Retinal pigment epithelial cell (primary cell): ENCODE results near the gene FAM43B.

Experiments used
- DNase-seq: peaks from one replicate; pipeline ENCODE4 v3.0.0-alpha.2; 2010; ENCODE audit warnings: low read depth
- H3K4me3 ChIP-seq: 2 replicates; pipeline ENCODE4 v1.5.1; 2011; ENCODE audit warnings: mild to moderate bottlenecking, low read length, control low read depth, moderate library complexity
- CTCF ChIP-seq: conservative IDR thresholded peaks from 2 replicates; pipeline ENCODE4 v1.5.1; 2011; ENCODE audit warnings: low read depth, low read length, control low read depth, inconsistent platforms

The FAM43B gene

GRCh38 chr1:20534659-20535417, 17.5 kb upstream of the FAM43B start:
- no peak for TF ChIP-seq CTCF
- no peak for DNase-seq

GRCh38 chr1:20538227-20538626, 14.1 kb upstream of the FAM43B start:
- DNase-seq, result no peak
- no peak for TF ChIP-seq CTCF
- no peak overlapping the region for H3K4me3 ChIP-seq

More at GRCh38 chr1:20534659-20535417, 17.5 kb upstream of the FAM43B start:
- H3K4me3 ChIP-seq, result no peak overlapping the region

- no peak for TF ChIP-seq CTCF
- no peak for DNase-seq
- H3K4me3 ChIP-seq, result no peak overlapping the region
These were observed 13.4 kb upstream of the FAM43B start for GRCh38 chr1:20538760-20539551.

- H3K4me3 ChIP-seq, result no peak overlapping the region
- DNase-seq, result no peak
These were observed 12.1 kb upstream of the FAM43B start for GRCh38 chr1:20540281-20540680.

GRCh38 chr1:20546637-20547036, 5.7 kb upstream of the FAM43B start:
- no peak for TF ChIP-seq CTCF
- no peak for DNase-seq
- H3K4me3 ChIP-seq, result no peak overlapping the region

More at GRCh38 chr1:20540281-20540680, 12.1 kb upstream of the FAM43B start:
- no peak for TF ChIP-seq CTCF

- H3K4me3 ChIP-seq, result no peak overlapping the region
- no peak for DNase-seq
- no peak for TF ChIP-seq CTCF
These were observed 1.2 kb upstream of the FAM43B start for GRCh38 chr1:20551161-20551560.
